NCI-H1436 treated with DMSO at 0.1 percent for 48 hours (cell line): ENCODE results near the gene TANC2.
A peak's percentile ranks its signal among the peaks of the same experiment; 100 is the strongest.
"Not testable (repeated sequence)": the region's sequence is repeated elsewhere in the genome, so short reads cannot be mapped to it uniquely, and the experiment has no call there.

Experiments
- DNase-seq: peaks from one replicate; lab custom pipeline; 2025; lab: John Stamatoyannopoulos, UW

The TANC2 gene

DNA sequence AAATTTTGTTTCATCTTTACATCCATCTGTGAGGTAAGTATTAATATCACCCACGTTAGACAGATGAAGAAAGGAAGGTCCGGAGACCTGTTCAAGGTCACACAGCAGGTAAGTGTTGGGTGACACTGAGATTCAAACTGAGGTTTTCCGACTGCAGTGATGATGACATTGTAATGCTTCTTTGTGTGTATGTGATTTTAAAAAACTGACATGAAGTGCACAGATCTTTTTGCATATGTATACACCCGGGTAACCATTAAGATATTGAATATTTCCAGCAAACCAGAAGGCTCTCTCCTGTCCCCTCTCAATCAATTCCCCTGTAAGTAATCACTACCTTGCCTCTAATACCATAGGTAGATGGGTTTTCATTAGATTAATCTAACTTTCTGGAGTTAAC is 1.5 kb upstream of the TANC2 start:
- no peak for DNase-seq

DNA sequence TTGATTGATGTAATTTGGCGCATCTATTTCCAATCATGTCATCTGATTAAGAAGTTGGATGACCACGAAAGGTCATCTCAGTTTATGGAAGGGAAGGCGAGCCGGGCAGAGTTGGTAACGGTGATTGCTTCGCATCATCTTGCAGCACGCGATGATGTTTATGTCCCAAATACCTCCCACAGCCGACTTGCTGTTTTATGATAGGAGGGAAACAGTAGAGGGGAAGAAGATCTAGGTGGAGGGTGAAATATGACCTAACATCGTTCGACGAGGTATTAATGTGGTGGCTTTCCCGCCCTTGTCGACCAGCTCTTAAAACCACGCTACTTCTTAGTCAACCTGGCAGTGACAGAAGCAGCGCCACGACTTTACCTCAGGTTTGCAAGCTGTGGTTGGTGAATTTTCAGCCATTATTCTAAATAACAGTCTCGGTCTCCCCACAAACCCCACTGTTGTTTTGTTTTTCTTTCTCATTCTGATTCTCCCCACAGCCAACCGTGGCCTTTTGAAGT is 805 bp upstream of the TANC2 start:
- no peak for DNase-seq

DNA sequence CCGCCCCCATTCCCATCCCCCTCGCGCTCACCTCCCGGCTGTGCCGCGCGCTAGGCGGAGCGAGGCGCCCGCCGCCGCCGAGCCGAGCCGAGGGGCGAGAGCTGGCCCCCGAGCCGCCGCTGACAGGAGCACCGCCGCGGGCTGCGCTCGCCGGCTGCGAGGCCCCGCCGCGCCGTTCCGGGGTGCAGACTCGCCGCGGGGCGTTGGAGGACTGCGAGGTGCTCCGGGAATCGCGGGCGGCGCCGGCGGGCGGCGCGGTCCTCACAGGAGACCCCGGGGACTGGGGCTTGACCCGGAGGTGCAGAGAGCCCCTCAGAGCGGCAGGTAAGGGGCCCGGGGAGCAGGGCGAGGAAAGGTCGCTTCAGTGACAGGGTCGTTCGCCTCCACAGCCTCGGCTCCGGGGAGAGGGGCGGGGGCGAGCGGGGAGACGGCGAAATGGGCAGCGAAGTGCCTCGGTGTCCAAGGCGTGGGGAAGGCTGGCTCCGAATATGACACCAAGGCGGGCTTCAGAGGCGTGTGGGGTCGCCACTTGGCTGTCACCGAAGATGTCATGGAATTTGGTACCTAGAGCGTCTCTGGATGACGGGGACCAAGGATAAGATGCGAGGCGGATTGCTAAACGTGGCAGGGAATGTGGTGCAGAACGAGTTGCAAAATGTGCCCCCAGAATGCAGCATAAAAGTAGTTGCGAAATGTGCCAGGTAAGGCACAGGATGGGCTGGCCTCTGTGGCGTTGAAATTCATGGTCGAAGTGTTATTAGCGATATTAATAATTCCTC is 580 bp downstream of the TANC2 start:
- no peak for DNase-seq

DNA sequence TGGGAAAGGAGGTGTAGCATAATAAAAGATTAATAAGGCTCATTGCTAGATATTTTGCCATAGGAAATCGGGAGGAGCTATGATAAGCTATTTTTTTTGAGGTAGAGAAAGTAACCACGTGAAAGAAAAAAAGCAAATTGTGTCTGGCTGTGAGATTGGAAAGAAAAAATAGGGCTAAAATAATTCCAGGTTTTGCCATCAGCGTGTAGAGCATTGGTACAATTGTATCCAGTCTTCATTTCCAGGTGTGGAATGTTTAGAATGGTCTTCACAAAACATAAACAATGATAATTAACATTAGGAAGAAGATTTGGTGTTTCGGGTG is 1.1 kb downstream of the TANC2 start:
- DNase-seq: no peak

DNA sequence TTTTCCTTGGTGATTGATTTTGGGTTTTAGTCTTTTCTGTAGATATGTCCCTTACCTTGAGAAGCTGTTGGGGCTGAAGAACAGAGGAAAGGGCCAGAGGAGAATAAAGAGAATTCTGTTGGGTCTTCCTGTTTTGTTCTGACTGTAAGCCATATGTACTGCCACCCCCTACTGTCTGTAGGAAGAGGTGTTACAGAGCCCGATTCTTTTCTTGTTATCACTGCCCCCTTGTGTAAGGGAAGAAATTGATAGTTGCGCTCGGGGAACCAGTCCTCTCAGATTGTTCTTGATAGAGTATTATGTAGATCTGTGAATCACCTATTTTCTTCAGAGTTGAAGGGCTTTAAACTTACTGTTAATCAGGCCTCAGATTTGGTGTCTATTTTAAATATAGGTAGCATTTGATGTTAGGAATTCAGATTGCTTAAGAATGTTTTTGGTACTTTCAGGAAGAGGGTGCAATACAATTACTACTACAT is 2.4 kb downstream of the TANC2 start:
- peak; percentile 89 for DNase-seq

DNA sequence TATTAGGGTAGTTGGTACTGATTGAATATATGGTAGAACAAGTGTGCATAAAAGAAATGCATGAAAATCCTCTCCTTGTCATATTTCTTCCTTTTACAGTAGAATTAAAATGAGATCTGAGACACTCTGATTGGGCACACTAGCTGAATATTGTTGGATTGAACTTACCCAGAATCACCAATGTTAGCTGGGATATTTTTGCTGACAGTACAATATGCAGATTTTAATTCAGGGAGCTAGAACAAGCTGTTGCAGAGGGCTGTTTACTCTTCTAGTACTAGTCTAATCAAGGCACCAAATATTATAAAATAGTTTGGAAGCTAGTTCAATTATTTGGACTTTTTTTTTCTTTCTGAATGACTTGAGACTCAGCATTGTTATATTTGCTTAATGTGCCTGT is 4.6 kb downstream of the TANC2 start:
- DNase-seq: no peak

DNA sequence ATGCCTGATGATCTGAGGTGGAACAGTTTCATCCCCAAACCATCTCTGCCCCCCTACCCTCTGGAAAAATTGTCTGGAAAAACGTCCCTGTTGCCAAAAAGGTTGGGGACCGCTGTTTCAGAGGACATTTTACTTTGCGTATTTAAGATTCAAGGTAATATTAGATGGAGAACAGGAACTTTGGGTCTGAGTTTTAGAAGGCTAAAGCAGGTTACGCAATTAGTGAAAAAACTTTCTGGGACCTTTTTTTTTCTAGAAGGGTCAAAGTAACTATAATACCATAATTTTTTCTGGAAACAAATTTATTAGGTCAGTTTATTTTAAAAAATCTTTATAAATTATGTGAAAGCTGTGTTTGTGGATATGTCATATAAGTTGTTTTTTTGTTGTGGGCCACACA is 5.8 kb downstream of the TANC2 start:
- DNase-seq: no peak

DNA sequence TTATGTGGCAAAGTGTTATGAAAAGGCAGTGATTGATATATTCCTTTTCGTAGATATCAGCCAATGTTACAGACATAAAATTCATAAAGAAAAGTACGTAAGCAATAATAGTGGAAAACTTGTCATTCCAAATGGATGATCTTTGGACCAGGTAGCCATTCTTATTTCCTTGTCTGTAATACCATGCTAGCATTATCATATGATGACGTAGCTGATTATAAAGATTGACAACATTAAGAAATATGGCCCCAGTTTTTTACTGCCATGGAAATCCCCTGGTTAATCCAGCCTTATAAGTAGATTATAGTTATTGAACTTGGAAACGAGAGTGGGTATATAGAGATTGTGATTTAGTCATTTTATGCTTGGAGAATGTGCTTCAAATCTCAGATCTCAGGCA is 8.8 kb downstream of the TANC2 start:
- no peak for DNase-seq

DNA sequence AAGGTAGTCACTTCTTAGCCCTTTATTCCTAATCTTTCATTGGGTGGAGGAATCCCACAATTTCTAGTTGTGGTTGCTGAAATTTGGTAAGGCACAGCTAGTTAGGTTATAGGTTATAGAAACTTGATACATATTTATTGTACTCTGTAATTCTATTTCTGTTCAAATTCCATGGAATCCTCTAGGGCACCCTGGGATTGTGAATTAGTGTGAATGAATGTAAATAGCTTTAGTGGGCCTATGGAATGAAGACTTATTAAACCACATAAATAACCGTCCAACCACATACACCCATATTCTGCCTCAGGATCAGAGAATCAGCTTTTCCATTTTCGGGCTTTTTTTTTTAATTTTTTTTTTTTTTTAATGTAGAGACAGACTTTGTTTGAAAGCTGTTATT is 9.2 kb downstream of the TANC2 start:
- DNase-seq: no peak

DNA sequence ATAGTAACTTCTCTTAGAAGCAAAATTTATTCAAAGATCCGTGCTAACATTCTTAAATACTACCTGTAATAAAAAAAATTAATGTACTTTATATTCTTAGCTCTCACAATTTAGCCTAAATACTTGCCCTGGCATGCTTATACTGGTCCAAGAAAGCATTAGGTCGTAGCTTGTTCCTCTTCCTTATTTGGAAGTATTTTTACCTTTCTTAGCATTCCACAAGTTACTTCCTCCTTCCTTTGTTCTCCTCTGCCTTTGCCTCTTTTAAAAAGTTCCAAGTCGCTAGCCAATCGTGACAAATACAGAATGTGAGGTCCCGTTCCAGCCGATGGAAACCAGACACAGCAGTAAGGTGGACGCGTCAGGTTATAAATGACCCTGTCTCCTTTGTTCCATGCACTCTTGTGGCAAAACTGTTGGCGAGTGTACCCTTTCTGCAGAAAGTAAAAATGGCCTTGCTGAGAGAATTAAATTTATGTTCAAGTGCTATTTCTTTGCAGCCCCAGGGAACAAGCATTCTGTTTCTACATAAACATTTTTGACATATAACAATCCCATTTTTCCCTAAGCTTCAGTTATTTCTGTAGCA is 10.7 kb downstream of the TANC2 start:
- DNase-seq: not testable (repeated sequence)

DNA sequence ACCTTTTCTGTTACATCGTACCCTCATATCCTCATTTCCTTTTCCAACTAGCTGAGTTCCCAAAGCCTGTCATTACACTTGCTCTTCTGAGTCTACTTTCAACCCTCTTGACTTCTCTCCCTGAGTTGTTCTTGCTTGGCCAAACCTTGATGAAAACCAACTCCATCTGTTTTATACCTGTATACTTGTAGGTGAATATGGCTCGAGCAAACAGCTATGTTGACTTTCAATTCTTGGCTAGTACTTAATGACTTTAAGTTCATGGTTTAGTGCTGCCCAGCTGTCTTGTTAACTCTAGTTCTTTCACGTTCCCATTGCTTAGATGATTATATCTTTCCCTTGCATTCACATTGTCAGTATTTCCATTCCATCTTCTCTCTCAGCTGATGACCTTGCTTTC is 14.8 kb downstream of the TANC2 start:
- no peak for DNase-seq

DNA sequence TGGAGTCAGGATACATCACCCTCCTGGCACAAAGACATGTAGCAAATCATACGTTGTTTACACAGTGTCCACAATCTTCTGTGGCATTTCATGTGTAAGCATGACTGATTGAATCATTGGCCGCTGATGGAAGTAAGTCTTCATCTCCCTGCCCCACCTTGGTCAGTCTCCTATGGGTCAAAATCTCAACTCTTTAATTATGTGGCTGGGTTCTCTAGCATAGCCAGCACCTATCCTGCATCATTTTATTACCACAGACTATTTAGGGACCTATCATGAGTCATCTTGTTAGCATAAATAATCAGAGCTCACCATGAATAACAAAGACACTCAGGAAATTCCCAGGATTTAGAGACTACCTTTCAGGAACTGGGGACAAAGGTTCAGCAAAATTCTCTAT is 15.9 kb downstream of the TANC2 start:
- no peak for DNase-seq

DNA sequence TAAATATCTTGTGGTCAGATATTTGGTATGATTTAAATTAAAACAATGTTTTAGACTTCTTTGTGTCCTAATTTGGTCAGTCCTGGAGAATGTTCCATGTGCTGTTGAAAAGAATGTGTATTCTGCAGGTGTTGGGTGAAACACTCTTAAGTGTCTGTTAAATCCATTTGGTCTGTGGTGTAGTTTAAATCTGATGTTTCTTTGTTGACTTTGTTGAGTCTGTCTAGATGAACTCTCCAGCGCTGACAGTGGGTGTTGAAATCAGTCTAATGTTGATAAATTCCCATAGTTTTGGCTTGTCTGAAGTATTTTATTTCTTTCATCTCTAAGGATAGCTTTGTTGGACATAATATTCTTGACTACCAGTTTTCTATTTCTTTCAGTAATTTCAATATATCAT is 18.8 kb downstream of the TANC2 start:
- DNase-seq: no peak

DNA sequence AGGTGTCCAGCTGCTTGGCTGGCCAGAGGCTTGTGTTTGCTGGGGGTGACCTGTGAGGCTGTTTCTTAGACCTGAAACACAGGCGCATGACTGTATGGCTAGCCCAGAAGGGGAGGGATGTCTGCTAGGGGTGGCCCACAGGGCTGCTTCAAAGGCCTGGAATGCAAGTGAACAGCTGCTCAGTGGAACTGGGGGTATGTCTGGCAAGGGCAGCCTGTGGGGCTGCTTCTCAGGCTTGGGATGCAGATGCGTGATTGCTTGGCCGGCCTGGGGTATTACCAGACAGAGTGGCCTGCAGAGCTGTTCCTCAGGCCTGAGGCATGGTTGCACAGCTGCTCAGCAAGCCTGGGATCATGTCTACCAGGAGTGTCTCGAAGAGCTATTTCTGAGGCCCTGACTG is 20.5 kb downstream of the TANC2 start:
- no peak for DNase-seq

DNA sequence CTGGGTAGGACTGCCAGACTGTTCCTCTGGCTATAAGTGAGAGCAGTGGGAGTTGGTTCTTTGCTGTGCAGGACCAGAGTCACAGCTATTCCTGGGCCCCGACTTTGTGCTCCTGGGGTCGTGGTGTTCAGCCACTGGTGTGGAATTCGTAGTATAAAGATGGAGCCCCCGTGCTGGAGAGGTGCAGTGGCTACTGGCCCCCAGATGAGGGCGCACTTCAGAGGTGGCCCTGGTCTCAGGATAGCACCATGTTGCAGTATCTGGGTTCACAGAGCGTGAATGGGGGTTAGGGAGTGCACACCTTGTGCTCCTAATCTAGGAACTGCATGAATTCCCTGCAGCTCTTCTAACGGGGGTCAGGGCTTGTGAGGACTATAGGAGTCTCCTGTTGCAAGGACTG is 21.1 kb downstream of the TANC2 start:
- DNase-seq: no peak

DNA sequence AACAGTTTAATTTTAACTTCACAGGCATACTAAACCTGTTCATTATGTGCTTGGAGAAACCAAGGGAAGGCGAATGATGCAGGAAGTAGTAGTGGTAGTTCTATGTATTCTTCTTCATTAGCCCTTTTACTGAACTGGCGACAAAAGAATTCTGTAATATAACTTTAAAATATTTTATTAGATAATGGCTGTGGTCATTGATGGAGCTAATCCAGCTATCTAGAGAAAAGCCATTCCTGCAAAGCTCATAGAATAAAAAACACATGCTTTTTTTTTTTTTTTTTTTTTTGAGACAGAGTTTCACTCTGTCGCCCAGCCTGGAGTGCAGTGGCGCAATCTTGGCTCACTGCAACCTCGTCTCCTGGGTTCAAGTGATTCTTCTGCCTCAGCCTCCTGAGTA is 23.5 kb downstream of the TANC2 start:
- no peak for DNase-seq

DNA sequence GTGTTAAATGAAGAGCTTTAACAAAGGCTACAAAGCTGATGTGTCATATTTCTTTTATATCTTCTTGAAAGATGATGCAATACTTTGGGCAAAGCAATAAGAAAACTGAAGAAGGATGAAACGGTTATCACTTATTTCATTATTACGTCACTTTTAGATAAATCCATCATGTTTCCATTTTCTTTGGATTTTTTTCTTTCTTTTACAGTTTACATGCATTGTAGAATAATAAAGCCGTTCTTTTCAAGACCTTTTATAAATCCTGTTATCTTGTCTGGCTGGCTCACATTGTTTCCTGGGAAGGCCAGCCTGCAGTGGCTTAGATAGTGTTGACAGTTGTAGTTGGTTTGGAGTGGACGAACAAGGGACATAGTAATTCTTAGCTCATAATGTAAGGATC is 28.9 kb downstream of the TANC2 start:
- DNase-seq: no peak

DNA sequence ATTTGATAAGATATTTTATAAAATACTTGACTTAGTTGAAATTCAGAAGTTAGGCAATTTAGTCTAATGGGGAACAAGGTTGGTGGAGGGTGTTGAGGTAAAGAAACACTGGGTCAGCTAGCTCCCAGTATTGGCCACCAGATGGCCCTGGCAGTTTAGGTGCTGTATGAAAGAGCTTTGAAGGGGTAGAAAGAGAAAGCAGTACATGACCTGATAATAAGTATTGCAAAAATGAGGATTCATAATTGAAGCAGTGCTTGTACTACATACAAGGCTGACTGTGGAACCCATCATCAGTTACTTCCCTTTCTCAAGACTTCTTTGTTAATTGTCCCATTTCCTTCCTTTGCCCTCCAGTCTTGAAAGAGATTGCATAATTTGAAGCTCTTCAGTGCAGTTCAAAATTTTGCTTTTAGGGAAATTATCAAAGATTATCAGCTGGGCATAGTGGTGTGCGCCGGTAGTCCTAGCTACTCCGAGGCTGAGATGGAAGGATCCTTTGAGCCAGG is 29.4 kb downstream of the TANC2 start:
- no peak for DNase-seq

DNA sequence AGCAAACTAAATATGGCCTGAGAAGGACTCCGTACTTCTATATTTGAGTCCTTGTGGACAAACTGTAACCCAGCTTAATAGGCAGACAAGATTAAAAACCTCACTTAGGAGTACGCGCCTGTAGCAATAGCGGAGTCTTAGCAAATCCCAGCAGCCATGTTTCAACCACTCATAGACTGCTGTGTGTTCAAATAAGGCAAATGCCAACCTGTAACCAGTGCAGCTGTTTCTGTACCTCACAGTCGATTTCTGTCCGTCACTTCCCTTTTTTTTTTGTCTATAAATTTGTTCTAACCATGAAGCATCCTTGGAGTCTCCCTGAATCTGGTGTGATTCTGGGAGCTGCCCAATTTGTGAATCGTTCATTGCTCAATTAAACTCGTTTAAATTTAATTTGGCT is 30.2 kb downstream of the TANC2 start:
- no peak for DNase-seq

DNA sequence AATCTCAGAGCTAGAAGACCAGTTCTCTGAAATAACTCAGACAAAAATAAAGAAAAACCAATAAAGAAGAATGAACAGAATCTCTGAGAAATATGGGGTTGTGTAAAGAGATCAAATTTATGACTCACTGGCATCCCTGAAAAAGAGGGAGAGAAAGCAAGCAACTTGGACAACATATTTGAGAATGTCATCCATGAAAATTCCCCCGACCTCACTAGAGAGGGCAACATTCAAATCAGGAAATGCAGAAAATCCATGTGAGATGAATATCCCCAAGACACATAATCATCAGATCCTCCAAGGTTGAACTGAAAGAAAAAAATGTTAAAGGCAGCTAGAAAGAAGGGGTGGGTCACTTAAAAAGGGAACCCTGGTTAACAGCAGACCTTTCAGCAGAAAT is 32.1 kb downstream of the TANC2 start:
- no peak for DNase-seq

DNA sequence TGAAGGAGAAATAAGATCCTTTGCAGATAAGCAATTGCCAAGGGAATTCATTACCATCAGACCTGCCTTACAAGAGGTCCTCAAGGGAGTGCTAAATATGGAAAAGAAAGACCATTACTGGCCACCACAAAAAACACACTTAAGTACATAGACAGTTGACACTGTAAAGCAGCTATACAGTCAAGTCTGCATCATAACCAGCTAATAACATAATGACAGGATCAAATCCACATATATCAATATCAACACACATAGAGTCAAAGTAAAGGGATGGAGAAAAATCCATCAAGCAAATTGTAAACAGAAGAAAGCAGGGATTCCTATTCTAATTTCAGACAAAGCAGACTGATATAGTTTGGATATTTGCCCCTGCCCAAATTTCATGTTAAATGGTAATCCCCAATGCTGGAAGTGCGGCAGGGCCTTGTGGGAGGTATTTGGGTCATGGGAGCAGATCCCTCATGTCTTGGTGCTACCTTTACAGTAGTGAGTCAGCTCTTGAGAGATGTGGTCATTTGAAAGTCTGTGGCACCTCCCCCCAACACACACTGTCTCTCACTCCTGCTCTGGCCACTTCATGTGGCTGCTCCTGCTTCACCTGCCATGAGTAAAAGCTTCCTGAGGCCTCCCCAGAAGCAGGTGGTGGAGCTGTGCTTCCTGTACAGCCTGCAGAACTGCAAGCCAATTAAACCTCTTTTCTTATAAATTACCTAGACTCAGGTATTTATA is 32.8 kb downstream of the TANC2 start:
- DNase-seq: peak; percentile 57

DNA sequence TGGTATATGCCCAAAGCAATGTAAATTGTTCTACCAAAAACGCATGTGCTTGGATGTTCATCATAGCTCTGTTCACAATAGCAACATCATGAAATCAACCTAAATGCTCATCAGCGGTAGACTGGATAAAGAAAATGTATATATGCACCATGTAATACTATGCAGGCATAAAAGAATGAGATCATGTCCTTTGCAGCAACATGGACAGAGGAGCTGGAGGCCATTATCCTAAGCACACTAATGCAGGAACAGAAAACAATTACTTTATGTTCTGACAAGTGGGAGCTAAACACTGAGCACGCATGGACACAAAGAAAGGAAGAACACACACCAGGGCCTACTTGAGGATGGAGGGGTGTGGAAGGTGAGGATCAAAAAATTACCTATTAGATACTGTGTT is 33.7 kb downstream of the TANC2 start:
- DNase-seq: no peak
